ENCODE measurements around the gene PARP3.

GRCh38 chr3:51947215-51947900 is 5.2 kb downstream of the PARP3 start:
- TF ChIP-seq CTCF (IDR thresholded peaks at IDR 0.05) (no peak), POLR2A (IDR thresholded peaks at IDR 0.05) (no peak)
